NOMO-1 treated with DMSO at 0.1 percent for 48 hours (cell line): Measurements from ENCODE around the gene SERPINE2.
"Not testable (repeated sequence)": the region's sequence is repeated elsewhere in the genome, so short reads cannot be mapped to it uniquely, and the experiment has no call there.

Source experiments
- DNase-seq: peaks from one replicate; lab custom pipeline; 2025; ENCODE audit not compliant: unreplicated experiment; lab: John Stamatoyannopoulos, UW

Gene SERPINE2

DNA sequence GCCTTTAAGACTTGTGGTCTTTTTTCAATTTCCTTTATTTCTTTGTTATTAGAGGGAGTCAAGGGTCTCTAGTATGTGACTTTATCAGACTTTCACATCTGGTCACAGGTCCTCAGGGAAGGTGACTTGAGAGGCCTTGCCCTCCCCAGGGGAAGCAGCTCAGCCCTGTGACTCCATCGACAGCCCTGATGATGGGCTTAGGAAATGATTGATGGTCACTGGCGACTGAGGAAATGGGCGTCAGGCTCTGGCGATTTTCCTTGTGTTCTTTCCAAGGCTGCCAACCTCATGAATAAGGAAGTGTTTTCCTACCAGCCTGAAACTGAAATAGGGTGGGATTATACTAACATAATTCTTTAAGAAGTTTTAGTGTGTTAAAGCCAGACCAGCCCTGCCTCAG, 21.1 kb downstream of the SERPINE2 start:
- DNase-seq = no peak

DNA sequence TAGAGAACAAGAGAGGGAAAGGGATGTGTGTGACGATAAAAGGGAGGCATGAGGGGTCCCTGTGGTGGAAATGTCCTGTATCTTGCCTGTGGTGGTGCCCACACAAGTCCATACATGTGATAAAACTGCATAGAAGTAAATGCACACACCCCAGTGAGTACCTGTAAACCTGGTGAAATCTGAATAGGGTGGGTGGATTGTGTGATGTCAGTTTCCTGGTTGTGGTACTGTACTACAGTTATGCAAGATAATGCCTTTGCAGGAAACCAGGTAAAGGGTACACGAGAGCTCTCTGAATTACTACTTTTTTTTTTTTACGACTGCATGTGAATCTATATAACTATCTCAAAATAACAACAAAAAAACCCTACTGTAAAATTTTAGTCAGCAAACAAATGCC, 22.1 kb downstream of the SERPINE2 start:
- no peak for DNase-seq

DNA sequence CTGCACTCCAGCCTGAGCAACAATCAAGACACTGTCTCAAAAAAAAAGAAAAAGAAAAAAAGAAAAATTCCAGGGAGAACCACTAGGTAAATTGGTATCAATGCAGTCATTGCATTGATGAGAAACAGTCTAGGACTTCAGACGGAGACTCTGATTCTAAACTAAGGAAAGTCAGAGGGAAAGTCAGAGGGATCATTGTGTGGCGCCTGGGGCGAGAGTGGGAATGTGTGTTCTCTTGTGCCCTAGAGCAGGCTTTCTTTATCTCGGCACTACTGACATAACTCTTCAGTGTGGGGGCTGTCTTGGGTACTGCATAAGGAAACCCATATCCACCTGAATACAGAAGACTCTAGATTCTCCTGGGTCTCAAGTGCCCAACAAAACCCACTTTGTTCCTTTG, 24.8 kb downstream of the SERPINE2 start:
- no peak for DNase-seq

DNA sequence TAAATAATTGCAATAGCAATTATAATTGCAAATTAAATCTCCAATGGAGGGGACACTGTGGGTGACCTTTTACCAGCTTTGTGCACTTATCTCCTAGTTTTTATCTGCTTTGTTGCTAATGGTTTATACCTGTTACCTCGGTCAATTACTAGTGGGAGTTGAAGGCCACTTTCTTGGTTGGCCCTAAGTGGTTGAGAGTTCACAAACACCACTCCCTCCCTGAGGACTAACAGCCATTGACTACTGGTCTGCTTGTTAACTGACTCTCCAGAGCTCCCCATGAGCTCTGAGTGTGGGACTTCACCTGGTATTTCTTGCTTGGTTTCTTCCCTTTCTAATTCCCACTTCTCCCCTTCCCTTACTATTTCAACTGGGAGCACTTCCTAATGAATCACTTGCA, 27.2 kb downstream of the SERPINE2 start:
- no peak for DNase-seq

DNA sequence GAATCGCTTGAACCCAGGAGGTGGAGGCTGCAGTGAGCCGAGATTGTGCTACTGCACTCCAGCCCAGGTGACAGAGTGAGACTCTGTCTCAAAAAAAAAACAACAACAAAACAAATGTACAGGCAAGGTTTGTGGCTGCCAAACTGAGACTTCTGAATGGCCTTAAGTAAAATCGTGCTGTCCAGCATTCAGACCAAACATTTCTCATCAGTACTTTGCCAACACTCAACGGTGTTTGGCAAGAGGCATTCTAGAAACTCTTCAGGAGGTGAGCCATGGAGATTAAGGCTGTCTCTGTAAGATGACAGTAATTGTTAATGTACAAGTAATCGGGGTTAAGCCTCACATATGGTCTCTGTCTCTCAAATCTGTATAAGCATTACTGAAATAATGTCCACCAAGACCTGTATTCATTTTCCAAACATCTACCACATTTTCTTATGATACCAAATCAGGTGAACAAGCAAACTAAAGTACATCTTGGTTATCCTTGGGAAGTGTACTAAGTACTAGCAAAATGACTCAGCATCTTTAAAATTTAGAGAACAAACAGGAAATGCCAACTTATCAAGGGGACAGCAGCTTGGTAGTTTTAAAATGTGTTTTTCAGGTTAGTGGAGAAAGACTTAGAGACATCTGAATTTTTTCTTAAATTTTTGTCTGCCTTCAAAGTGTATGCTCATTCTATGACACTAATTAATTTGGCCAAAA, 29.3 kb downstream of the SERPINE2 start:
- peak; percentile 20 for DNase-seq

DNA sequence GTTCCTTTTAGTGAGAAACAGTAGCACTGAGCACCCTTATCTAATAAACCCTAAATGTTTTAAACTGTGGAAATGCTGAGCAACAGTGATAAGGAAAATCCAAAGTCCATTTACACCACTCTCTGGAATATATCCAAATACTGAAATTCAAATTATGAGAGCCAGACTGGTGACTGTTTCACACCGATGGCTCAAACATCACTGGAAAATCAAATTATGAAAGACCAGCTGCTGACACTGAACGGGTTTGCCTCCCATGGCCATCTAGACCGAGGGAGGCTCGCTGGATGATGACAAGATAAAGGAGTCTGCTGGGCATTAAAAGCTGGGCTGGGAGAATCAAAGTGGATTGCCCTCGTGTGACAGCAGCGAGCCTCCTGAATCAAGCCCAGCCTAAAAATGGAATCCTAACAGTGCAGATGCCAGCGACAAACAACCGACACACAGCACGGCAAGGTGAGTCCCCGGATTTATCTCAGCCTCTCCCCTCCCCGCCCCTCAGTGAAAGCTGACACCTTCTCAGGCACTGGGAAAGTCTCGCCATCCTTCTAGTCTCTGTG, 30.3 kb downstream of the SERPINE2 start:
- DNase-seq = no peak

DNA sequence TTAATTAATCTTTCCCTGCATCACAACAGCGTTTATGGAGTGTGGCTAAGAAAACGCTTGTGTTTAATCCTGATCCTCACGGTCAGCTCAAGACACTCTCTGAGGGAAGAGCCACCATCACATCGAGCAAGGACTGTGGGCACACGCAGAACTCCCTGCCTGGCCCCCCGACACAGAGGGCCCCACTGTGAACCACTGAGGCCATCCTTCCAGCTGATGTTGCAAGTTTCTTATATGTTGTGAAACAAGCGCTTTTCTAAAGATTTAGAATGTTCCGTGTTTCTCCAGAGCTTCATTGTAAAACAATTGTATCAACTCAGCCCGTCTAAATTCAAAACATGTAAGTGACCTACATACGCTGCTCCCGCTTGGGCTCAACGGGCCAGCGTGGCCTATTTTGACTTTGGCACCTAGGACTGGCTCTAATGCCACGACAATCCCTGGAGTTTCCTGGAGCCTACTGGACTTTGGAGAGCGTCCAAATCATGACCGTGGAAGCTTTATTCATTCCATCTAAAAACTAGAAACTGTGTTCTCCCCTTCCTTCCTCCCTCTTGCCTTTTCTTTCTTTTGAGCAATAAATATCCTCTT, 34.9 kb downstream of the SERPINE2 start:
- peak; percentile 67 for DNase-seq

DNA sequence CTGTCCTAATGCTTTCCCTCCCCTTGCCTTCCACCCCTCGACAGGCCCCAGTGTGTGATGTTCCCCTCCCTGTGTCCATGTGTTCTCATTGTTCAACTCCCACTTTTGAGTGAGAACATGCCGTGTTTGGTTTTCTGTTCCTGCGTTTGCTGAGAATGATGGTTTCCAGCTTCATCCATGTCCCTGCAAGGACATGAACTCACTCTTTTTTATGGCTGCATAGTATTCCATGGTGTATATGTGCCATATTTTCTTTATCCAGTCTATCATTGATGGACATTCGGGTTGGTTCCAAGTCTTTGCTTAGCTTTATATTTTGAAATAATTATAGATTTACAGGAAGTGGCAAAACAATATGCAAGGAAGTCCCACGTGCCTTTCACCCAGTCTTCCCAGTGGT, 38.4 kb downstream of the SERPINE2 start:
- DNase-seq = not testable (repeated sequence)

DNA sequence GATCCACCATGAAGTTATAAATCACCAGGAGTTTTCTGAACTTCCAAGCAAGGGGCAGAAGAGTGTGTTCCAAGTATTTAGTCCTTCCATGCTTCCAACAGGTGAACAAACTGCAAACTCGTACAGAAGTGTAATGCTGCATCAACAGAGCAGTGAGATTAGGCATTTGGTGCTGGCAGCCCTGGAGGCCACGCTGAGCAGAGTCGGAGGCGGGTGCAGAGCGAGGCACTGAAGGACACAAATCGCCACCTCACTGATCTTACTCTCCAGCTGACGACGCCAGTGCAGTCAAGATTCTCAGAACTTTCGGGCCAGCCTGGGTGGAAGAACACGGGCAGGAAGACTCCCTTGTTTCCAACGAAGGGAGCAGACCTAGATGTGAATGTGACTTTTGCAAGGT, 39.2 kb downstream of the SERPINE2 start:
- DNase-seq = no peak

DNA sequence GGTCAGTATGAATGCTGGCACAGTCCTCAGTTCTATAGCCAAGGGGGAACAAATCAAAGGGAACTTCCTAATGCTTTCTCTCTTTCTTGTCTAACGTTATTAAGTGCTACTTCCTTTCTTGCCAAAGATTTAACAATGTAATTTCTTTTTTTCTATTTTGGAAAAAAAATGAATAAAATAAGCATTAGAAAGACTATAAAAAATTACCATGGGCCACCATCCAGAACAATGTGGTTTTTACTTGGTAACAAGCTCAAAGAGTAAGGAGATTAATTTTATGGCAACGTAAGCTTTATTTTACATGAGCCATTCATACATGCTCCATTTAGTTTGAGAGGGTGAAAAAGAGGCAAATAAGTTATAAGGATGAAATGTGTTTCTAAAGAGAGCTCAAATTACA, 40.1 kb downstream of the SERPINE2 start:
- no peak for DNase-seq

DNA sequence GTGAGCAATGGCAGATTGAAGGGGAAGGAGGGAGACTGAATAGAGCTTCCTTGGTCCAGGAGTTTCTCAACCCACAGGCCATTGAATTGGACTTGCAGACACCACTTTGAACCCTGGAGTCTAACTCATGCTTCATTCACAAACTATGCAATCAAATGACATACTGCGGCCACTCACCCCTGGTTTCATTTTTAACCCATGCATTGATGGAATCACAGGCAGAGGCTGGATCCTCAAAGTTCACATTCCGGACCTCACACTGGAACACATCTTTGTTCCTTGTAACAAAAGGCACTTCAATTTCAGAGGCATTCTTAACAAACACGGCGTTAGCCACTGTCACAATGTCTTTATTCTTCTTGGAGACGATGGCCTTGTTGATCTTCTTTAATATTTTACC, 41.1 kb downstream of the SERPINE2 start:
- DNase-seq = no peak

DNA sequence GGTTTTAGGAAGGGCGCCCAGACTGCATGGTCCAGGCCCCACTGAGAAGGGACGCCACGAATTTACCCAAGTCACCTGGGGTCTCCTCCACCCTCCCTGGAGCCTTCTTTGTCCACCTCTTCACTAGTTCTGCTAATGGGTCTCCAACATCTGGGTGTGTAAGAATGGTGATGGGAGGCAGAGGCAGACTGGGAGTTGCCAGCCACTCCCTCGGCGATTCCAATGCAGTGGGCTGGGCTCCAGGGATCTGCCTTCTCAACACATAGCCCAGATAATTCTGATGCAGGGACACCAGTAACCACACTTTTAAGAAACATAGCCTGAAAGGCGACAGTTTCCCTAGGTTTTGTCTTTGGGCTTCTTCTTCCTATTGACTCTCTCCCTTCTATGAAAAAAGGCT, 42.7 kb downstream of the SERPINE2 start:
- DNase-seq = no peak

DNA sequence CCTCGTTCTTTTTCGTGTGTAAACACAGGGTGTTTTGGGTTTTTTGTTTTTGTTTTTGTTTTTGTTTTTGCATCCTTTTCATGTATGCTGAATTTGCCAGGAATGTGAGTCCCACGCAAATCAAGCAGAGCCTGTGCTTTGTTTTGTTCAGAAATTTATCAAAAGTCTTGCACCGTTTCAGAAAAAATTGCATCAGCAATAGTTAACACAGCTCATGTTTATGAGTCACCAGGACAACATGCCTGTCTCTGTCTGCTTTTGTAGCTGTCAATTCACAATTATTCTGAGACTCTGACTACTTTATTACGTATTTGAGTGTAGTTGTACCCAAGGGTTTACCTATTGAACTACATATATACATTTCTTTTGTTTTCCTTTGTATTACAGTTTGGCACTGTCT, 43.5 kb downstream of the SERPINE2 start:
- DNase-seq = no peak

DNA sequence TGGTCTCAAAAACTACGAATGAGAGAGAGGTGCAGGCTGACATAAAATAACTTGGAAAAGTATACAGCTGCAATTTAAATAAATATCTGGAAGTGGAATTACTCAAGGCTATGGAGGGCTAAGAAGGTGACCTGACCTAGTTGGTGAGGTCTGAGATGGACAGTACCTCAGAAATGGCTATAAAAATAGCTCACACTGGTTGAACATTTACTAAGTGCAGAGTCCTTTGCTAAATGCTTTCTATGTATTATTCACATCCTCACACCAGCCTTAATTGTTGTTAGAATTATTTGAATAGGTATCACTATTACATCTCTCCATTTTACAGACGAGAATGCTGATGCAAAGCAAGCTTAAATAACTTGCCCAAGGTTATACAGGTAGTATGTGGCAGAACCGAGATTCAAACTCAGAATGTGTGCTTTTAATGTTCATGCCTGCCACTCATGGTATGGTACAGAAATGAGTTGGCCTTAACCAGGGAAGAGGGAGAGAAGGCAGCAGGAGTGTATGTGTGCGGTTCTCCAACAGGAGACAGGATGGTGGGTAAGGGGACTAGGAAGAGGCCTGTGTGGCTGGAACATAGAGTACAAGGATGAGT, 44.4 kb downstream of the SERPINE2 start:
- DNase-seq = no peak

DNA sequence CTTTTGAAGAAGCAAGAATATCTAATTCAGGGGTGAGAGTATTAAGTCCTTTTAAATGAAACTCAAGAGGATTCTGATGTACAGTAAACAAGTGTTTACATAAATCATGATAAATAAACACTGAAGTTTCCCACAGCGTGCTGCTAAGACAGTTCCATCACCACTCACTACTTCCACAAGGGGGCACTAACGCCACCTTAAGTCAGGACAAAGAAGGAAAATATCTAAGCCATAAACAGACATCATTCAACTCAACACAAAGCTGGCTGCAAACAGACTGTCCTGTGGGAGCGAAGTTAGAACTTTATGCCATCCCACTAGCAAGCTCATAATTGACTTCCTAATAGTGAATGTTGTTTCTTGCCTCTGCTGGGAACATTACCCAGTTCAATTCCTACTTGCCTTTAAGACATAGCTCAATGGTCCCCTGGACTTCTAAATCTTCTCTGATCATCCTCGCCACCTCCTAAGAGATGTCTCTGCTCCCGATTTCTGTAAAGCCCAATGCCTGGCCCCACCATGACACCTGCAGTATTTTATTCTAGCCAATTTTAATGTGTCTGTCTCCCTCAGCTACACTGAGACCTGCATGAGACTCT, 45.4 kb downstream of the SERPINE2 start:
- peak; percentile 63 for DNase-seq

DNA sequence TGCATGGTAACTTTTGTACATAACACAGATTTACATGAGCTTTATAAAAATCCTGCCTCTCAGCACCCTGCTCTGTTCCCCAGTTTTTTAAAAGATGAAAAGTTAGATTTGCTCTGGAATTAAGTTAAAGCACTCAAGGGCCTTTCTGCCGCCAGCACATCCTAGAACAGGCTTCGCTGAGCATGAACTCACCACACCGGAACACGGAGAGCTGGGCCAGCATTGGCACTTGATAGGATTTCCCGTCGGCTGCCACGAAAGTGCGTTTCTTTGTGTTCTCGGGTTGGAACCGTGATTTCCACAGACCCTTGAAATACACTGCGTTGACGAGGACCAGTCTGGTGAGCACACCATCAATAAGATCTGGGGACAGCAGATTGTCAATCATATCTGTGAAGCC, 47.5 kb downstream of the SERPINE2 start:
- no peak for DNase-seq

DNA sequence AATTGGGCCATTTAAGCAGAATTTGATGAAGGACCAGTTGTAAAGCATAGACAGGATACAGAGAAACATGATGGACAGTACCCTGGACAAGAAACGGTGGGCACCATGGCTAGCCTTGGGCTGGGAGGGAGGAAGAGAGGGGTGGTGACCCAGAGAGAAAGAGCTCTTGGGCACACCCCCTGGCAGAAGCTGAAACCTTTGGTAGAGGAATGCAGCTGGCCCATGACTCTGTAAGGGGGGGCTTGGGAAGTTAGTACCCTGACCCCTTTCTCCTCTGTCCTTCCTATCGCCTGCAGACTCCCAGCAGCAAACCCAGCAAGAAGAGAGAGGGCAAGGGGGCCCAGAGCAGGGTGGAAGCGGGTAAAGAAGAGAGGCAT, 49.2 kb downstream of the SERPINE2 start:
- DNase-seq = no peak

DNA sequence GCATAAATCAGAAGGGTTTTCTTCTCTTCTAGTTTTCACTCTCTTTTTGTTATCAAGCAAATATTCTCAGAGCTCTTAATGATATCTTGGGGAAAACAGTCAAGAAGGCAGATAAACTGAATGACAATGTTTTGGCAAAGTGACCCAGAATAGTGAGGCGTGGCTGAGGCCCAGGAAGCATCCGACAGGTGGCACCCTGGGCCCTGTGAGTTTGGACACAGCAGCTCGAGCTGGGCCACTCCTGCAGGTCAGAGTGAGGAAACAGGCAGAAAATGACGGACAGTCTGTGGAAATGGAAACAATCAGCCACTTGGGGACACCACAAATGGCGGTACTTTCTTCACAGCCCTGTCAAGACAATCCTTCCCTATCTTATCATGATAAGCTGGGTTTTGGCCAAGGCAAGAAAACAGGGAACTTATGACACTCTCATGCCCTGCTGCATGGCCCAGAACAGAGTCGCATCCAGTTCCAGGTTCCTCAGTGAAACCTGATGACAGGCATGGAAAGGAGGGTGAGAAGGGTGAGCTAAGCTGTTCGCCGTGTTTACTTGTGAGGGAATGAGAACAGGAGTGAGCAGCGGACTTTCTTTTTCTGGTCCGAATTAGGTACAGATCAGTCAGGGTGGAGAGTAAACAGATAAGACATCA, 49.8 kb downstream of the SERPINE2 start:
- DNase-seq = no peak

DNA sequence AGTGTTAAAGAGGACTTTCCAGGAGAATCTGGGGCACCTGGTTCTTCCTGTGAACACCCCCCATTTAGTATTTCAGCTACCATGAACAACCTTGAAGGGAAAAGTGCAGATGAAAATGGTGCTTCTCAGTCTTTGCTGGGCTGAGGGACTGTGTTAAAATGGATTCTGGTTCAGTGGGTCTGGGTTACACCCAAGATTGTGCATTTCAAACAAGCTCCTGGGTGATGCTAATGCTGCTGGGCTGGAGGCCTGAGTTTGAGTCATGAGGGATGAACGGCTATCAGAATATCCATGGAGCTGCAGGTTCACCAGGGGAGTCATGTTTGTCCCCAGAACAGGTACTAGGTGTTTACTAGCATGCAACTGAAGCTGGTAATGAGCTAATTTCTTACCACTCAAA, 57.8 kb downstream of the SERPINE2 start:
- no peak for DNase-seq

DNA sequence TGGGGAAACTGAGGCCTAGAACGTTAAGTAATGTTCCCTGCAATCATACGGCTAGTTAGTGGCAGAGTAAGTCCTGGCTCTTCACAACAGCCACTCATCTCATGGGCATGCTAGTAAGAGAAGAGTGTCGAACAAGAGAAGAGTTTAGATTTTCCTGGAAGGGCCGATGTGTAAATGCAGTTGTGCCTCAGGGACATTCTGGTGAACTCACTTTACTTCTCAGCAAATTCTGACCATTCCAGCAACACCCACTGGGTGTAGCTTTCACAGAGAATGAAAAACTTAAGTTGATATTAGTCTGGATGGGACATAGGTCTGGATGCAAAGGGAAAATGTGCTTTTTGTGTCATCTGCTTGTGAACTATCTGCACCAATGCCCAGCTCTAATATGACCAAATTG, 58.3 kb downstream of the SERPINE2 start:
- DNase-seq = no peak

DNA sequence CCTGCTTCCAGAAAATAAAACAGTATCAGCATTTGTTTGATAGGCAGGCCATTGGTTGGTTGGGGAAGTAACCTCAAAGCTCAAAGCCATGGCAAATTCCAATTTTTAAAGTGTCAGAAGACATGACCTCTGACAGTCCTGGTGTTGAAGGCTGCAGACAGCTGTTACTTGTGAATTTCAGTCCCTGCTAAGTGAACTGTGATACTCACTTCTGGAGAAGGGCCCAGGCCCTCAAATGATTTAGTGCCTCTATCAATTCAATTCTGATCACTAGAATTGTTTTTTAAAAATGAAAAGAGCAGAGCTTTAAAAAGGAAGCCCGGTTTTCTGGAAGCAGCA, 58.7 kb downstream of the SERPINE2 start:
- DNase-seq = no peak
